Activated T-cell treated with anti-CD3 and anti-CD28 coated beads, Interleukin-2, amount 50 U/mL, for 24 hours (primary cell): ENCODE measurements around the gene WDR5.

ENCODE experiments used
- DNase-seq: peaks from one replicate; pipeline ENCODE4 v3.0.0-alpha.2; 2020
- H3K27ac Mint-ChIP-seq: 2 replicates; pipeline ENCODE4 v1.8.0; 2020; ENCODE audit warnings: mild to moderate bottlenecking, mixed read lengths
- H3K27me3 Mint-ChIP-seq: 2 replicates; pipeline ENCODE4 v1.8.0; 2020; ENCODE audit warnings: mixed read lengths
- H3K36me3 Mint-ChIP-seq: 2 replicates; pipeline ENCODE4 v1.8.0; 2020; ENCODE audit warnings: low read depth, mixed read lengths
- H3K4me1 Mint-ChIP-seq: 2 replicates; pipeline ENCODE4 v1.8.0; 2020; ENCODE audit warnings: low read depth, mixed read lengths
- H3K4me3 Mint-ChIP-seq: 2 replicates; pipeline ENCODE4 v1.8.0; 2020; ENCODE audit warnings: mild to moderate bottlenecking, moderate library complexity, mixed read lengths
- H3K9me3 Mint-ChIP-seq: 2 replicates; pipeline ENCODE4 v1.8.0; 2020; ENCODE audit warnings: mixed read lengths

The WDR5 gene

DNA sequence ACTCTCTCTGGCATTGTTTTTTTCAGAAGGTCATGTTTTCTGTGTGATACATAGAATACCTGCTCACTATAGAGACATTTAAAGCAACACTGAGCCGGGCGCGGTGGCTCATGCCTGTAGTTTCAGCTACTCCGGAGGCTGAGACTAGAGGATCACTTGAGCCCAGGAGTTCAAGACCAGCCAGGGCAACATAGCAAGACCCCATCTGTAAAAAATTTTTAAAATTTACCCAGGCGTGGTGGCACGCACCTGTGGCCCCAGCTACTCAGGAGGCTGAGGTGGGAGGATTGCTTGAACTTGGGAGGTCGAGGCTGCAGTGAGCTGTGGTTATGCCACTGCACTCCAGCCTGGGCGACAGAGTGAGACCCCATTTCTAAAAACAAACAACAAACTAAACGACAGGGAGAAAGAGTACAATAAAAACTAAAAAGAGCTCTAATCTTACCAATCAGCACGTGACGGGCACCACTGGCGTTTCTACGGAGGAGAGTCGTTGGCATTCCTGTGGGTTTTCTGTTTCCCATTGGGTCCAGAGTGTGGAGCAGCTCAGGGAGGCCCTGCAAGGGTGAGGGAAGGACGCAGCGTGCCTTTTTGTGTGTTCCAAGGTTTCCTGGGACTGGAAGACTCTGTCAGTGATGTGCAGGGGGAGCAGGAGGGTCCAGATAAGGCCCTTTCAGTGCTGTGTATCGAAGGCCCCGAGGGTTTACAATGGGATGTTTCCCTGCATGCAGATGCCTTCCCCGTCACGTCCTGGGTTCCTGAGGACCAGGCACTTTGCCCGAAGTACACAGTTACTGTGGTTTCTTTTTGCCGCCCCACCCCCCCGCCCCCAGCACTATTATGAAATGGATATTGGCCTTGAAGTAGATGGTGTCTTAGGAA, 35.7 kb downstream of the WDR5 start:
- no peaks in the 10 kb centered on the region for H3K36me3 Mint-ChIP-seq
- no peaks in the 10 kb centered on the region for H3K27me3 Mint-ChIP-seq
- no peaks in the 10 kb centered on the region for H3K4me1 Mint-ChIP-seq
- H3K27ac Mint-ChIP-seq, result no peak overlapping the region
- no peak overlapping the region for H3K4me3 Mint-ChIP-seq
- no peaks in the 10 kb centered on the region for H3K9me3 Mint-ChIP-seq
- DNase-seq, result no peak

DNA sequence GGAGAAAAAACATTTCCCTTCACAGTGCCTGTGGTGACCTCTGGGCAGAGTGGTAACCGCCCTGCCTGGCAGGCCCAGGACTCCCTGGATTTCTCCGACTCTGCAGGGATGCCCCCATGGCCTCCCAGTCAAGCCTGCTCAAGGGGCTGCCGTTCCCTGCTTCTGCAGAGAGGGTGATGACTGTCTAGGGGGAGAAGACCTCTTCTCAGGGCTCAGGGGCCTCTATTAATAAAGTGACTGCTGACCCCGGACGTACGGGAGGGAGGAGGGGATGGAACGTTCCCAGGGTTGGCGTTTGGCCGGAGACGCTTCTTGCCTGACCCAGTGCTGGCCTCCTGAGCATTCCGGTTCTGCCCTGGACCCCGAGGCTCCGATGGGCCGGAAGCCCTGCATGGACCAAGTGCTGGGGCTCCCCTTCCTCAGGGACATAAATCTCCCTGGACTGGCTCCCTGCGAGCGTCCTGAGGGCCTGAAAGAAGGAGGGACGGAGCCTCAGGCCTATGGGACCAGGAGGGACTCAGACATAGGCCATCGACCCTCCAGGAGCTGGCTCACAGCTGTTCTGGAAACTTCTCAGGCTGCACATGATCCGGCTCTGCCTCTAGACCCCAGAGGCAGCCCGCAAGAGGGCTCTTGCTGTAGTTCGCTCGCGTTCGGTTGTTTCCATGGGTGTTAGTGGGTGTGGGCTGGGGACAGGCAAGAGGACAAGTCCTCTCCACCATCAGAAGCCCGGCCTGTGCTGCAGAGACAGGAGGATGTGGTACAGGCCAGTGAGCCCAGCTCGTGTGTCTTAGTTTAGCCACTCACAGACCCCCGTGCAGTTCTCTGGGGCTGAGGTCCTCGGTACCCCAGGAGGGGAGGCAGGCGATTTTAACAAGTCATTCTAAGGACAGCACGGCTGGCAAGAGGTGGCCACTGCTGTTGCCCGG, 36.6 kb downstream of the WDR5 start:
- Mint-ChIP-seq H3K36me3 (no peaks in the 10 kb centered on the region), H3K4me3 (no peak overlapping the region), H3K4me1 (no peaks in the 10 kb centered on the region), H3K9me3 (no peaks in the 10 kb centered on the region), H3K27ac (no peak overlapping the region), H3K27me3 (no peaks in the 10 kb centered on the region)
- DNase-seq, result no peak

DNA sequence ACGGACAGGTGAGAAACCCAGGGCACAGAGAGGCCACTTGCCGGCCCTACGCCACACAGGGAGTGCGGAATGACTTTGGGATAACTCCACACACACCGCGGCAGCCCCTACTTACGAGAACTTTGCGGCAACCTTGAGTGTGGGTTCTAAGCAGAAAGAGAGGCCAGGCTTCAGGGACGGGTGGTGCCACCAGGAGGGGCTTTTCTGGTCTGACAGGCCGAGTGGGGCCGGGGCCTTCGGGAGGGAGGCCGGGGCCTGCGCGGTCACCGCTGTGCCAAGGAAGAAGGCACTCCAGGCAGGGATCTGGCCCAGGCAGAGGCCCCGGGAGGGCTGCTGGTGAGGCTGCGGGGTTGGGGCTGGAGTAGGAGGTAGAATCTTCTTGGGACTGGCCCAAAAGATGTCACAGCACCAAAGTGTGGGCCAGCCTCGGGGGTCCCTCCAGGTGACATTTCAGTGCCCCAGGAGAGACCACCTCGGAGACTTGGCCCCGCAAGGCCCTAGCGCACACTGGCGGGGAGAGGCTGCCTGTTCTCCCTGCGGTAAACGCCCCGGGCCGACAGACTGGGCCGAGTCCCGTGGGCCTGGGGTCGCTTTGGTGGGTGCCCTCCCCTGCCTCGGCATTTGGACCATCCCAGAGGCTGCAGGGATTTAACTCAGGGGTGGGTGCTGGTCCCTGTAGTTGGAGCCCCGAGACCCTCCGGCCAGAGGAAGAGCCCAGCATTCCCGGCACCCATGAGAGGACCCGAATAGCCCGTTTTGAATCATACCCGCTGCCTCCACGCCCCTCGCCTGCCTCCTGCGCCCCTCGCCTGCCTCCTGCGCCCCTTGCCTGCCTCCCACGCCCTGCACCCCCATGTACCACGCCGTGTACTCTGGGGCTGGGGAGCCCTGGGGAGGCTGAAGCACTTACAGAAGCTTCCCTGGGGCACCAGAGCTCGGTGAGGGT, 37.5 kb downstream of the WDR5 start:
- Mint-ChIP-seq H3K27ac (no peak overlapping the region), H3K4me3 (no peak overlapping the region), H3K27me3 (no peaks in the 10 kb centered on the region), H3K9me3 (no peaks in the 10 kb centered on the region), H3K4me1 (no peaks in the 10 kb centered on the region), H3K36me3 (no peaks in the 10 kb centered on the region)
- no peak for DNase-seq

DNA sequence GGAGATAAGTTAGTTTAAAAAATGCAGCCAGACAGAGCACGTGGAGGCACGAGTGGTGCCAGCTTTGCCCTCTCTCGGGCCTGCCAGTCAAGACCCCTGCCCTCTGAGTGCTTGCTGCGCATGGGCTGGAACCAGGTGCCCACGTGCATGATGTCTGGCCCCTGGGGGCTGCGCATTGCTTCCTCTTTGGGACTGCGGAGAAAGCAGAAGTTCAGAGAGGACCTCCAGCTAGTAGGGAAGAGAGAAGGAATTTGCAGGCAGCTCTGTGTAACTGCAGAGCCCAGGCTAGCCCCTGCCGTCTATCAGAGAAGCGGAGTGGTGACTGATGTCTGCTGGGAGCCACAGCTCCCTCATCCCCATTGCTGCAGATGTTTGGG, 38.2 kb downstream of the WDR5 start:
- Mint-ChIP-seq H3K27ac (no peak overlapping the region), H3K36me3 (no peaks in the 10 kb centered on the region), H3K4me1 (no peaks in the 10 kb centered on the region), H3K27me3 (no peaks in the 10 kb centered on the region), H3K4me3 (no peak overlapping the region), H3K9me3 (no peaks in the 10 kb centered on the region)
- DNase-seq, result no peak

DNA sequence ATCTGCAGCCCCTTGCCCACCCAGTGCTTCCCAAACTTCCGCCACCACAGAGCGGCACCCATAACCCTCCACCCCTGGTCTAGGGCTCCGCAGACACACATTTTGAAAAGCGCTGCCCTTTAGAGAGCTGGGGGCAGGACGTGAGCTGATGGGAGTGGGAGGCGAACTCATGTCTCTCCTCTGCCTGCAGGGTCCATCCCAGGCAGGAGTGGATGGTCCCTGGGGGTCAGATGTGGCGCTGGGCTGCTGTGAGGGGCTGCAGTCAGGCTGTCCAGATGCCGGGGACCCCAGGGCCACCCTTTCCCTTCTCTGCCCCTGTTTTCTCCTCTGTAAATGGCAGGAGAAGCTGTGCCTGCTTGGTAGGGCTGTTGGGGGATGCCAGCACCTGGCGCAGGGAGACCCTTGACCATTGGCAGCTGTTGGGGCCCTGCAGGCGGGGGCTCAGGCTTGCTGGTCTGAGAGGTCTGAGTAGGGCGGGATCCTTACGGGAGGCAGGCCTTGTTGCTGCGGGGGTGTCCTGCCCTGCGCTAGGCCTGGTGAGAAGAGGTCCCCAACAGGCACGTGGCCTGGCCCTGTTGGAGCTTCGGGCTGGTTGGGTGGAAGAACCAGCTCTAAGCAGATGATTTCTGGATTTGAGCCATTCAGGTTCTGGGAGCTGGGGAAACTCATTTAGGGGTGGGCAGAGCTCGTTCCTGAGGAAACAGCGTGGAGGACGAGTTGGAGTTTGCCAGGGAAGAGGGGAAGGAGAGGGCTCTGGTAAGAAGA, 38.8 kb downstream of the WDR5 start:
- Mint-ChIP-seq H3K9me3 (no peaks in the 10 kb centered on the region), H3K27ac (no peak overlapping the region), H3K4me1 (no peaks in the 10 kb centered on the region), H3K27me3 (no peaks in the 10 kb centered on the region), H3K36me3 (no peaks in the 10 kb centered on the region), H3K4me3 (no peak overlapping the region)
- no peak for DNase-seq

DNA sequence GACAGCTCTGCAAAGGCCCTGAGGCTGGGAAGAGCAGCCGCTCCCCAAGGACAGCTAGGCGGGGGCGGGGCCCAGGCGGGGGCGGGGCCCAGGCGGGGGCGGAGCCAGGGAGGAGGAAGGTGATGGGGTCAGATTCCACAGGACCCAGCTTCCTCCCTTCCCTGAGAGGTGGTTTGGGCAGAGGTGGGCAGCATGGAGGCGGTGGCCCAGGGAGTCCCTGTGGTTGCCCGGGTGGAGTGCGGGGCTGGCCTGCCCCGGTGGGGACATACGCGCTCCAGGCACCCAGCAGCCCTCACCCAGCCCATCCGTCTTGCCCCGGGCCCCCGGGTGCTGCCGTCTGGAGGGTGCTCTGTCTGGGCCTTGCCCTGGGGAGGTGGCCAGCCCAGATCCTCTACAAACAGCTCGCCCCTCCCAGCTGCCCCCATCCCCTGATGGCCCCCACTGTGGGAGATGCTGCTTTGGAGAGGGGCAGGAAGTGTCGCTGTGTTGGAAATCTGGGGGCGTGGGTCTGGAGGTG, 39.5 kb downstream of the WDR5 start:
- Mint-ChIP-seq H3K36me3 (no peaks in the 10 kb centered on the region), H3K4me1 (no peaks in the 10 kb centered on the region), H3K27ac (no peak overlapping the region), H3K9me3 (no peaks in the 10 kb centered on the region), H3K27me3 (peaks cover 4% of the 10 kb centered on the region), H3K4me3 (no peak overlapping the region)
- no peak for DNase-seq

DNA sequence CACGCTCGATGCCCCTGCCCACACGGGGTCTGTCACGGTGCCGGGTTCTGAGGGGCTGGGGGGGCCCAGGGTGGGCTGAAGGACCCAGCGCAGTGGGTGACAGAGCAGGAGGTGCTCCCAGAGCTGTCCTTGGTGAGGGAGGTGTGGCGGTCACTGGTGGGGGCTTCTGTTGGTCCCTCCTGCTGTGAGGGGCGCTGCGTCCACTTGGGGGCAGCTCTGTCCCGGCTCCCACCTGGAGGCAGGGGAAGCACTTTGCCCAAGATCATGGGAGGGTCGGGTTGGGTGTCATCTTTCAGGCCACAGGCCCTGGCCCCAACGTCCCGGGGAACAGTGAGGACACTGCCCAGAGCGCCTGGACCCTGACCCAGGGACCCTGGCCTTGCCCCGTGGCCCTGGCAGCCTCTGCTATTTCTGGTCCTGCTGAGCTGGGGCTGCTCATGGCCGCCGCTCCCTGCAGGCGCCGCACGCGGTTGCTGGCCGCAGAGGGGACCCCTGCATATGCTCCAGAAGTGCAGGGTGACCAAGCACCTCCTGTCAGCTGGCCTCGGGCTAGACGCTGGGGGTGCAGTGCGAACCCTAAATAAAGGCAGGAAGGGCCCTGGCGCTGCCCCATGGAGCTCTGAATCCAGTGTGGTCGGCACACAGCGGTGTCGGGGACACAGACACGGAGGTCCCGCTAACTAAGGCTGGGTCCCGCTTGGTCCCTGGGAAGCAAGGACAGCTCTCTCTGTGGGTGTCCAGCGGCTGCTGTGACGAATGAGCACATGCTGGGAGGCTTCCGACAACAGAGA, 40.1 kb downstream of the WDR5 start:
- DNase-seq, result no peak
- Mint-ChIP-seq H3K36me3 (no peaks in the 10 kb centered on the region), H3K9me3 (no peaks in the 10 kb centered on the region), H3K27ac (no peak overlapping the region), H3K27me3 (peaks cover 4% of the 10 kb centered on the region), H3K4me1 (peaks cover 2% of the 10 kb centered on the region), H3K4me3 (no peak overlapping the region)

DNA sequence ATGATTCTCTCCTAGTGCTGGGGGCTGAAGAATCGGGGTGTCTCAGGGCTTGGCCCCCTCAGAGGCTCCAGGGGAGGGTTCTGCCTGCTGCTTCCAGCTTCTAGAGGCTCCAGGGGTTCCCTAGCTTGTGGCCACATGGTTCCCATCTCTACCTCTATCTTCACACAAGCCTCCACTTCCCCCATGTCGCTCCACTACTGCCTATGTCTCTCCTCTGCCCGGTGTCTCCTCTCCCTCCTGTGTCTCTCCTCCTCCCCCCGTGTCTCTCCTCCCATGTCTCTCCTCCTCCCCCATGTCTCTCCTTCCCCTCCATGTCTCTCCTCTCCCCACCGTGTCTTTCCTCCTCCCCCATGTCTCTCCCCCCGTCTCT, 40.7 kb downstream of the WDR5 start:
- Mint-ChIP-seq H3K36me3 (no peaks in the 10 kb centered on the region), H3K4me1 (peaks cover 4% of the 10 kb centered on the region), H3K4me3 (no peak overlapping the region), H3K27ac (no peak overlapping the region), H3K27me3 (peaks cover 4% of the 10 kb centered on the region), H3K9me3 (no peaks in the 10 kb centered on the region)
- DNase-seq, result no peak

DNA sequence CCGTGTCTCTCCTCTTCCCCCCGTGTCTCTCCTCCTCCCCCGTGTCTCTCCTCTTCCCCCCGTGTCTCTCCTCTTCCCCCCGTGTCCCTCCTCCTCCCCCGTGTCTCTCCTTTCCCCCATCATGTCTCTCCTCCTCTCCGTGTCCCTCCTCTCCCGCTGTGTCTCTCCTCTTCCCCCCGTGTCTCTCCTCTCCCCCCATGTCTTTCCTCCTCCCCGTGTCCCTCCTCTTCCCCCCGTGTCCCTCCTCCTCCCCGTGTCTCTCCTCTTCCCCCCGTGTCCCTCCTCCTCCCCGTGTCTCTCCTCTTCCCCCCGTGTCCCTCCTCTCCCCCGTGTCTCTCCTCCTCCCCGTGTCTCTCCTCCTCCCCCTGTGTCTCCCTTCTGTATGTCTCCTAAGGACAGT, 41.3 kb downstream of the WDR5 start:
- no peaks in the 10 kb centered on the region for H3K9me3 Mint-ChIP-seq
- H3K4me3 Mint-ChIP-seq, result no peak overlapping the region
- H3K36me3 Mint-ChIP-seq, result no peaks in the 10 kb centered on the region
- DNase-seq, result no peak
- H3K27me3 Mint-ChIP-seq, result peaks cover 4% of the 10 kb centered on the region
- H3K4me1 Mint-ChIP-seq, result peaks cover 10% of the 10 kb centered on the region
- no peak overlapping the region for H3K27ac Mint-ChIP-seq

DNA sequence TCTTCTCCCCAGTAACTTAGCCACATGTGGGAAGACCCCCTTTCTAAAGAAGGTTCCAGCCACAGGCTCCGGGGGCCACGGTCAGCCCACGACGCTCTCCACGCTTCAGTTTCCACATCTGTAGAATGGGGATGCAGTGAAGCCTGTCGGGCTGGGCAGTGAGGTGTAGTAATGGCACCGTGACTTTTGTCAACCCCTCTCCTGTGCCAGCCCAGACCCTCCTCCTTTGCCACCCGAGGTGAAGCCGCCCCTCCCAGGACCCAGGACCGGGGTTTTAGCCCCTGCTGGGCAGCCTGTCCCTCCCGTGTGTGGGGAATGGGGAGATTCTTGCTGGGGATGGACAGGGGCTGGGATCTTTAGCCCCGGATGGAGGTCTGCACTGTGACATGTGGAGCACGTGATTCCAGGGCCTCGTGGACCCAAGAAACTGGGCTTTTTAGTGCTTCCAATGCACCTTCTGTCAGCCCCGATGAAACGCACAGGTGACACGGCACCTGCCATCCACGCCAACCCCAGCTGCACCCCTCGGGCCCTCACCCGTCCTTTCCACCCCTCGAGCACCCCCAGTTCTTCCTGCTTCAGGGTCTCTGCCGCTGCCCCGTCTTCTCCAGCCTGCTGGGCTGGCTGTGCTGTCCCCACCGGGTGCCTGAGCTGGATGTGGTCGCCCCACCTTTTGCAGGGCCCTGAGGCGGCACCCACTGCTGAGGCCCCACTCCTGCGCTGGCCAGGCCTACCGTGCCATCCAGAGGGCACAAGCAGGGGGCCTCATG, 41.9 kb downstream of the WDR5 start:
- Mint-ChIP-seq H3K27ac (no peak overlapping the region), H3K4me1 (peaks cover 15% of the 10 kb centered on the region), H3K36me3 (no peaks in the 10 kb centered on the region), H3K27me3 (peaks cover 4% of the 10 kb centered on the region), H3K4me3 (no peak overlapping the region), H3K9me3 (peaks cover 5% of the 10 kb centered on the region)
- no peak for DNase-seq

DNA sequence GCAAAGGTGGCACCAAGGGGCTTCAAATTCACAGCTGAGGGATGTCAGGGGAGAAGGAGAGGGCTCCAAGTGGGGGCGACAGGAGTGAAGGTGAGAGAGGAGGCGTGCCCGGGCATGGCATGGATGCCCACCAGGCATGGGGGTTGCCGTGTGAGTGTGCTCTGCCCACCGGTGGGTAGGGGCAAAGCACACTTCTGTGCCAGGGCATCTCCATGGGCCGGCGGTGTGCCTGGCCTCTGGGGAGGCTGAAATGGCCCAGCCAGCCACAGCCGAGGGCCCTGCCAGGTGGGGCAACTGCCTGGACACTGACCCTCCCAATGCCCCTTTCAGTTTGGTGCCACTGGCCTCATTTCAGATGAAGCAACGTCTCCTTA, 42.5 kb downstream of the WDR5 start:
- no peak overlapping the region for H3K27ac Mint-ChIP-seq
- peaks cover 6% of the 10 kb centered on the region for H3K9me3 Mint-ChIP-seq
- no peak overlapping the region for H3K4me3 Mint-ChIP-seq
- peaks cover 15% of the 10 kb centered on the region for H3K4me1 Mint-ChIP-seq
- peaks cover 4% of the 10 kb centered on the region for H3K27me3 Mint-ChIP-seq
- no peaks in the 10 kb centered on the region for H3K36me3 Mint-ChIP-seq
- DNase-seq, result no peak

DNA sequence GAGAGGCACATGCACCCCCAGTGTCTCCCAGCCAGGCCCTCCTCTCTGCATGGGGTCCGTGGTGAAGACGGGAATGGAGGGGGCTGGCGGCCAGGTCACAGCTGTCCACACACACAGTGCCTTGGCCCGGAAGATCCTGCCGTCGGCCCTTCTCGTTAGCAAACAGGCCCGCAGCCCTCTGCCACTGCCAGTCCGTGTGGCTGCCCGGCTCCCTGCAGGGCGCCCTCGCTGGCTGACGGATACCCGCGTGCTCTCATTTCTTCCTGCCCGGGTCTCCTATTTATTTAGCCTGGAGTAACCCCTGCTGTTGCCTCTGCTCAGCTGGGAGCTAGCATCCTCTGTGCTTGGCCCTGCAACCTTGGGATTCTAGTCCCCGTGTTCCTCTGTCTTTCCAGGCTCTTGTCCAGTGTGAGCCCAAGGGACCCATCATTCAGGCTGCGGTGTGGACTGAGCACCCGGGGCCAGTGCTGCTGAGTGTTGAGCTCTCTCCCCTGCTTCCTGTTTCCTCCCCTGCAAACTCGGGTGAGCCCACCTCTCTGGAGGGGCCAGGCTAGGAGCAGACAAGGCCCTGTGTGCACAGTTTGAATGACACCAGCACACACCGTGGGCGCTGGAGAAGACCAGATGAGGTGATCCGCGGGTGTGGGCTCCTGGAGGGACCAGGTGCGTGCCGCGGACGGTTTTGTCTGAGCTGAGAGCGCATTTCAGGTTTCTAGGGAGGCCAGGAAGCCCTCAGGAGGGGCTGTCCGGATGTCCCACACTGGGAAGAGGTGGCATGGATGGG, 43.1 kb downstream of the WDR5 start:
- Mint-ChIP-seq H3K9me3 (peaks cover 6% of the 10 kb centered on the region), H3K27ac (no peak overlapping the region), H3K4me1 (peaks cover 15% of the 10 kb centered on the region), H3K4me3 (no peak overlapping the region), H3K27me3 (peaks cover 4% of the 10 kb centered on the region), H3K36me3 (no peaks in the 10 kb centered on the region)
- DNase-seq, result no peak
